GM12865 (cell line): Measurements from ENCODE around the gene PDE4A.
A peak's percentile ranks its signal among the peaks of the same experiment; 100 is the strongest.

Experiments used
- DNase-seq: peaks from one replicate; pipeline ENCODE4 v3.0.0; 2010; ENCODE audit warnings: low read depth
- H3K4me3 ChIP-seq: 2 replicates; pipeline ENCODE4 v1.5.1; 2011; ENCODE audit warnings: mild to moderate bottlenecking, low read depth, low read length, control low read depth
- CTCF ChIP-seq: IDR thresholded peaks from 2 replicates; pipeline ENCODE4 v1.5.1; 2011; ENCODE audit warnings: low read length, control low read depth, low read depth, inconsistent platforms; ENCODE audit not compliant: insufficient read depth; ENCODE audit errors: missing control alignments

PDE4A gene

DNA sequence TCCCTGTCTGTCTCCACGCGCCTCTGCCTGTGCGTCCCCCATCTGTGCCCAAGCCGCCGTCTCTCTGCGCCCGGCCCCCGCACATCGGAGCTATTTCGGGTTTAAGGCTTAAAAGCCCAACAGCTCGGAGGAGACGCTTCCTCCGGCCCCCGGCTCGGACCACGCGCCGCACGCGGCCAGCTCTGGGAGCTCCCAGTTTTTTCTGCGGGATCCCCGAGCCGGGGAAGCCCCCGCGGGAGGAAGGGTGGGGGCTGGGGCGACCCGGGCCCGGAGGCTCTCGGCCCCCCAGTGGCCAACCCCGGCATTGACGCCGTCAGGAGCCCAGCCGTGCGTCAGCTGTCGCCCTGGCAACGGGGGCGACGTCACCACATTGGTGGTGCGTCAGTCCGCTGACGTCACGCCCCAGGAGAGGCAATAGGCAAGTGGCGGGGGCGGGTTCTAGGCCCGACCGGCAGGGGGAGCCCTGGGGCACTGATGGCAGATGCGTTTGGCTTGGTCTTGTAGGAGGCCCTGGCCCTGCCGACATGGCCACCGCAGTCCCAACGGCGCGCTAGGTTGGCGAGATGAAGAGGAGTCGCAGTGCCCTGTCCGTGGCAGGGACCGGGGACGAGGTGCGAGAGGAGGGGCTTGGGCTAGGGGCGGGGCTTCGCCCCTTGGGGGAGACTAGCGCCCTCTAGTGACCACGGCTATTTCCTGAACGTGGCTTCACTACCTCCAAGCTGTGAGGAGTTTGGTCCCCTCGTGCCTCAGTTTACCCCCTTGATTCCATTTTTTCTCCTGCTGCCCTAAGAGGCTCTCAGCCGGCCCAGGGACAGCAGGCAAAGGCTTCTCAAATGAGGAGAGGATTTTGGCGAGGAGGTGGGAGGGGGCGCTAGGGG is 3.7 kb upstream of the PDE4A start:
- peak; percentile 93 for DNase-seq
- H3K4me3 ChIP-seq, result peak overlapping the region; percentile 53
- peak; percentile 83 for TF ChIP-seq CTCF

DNA sequence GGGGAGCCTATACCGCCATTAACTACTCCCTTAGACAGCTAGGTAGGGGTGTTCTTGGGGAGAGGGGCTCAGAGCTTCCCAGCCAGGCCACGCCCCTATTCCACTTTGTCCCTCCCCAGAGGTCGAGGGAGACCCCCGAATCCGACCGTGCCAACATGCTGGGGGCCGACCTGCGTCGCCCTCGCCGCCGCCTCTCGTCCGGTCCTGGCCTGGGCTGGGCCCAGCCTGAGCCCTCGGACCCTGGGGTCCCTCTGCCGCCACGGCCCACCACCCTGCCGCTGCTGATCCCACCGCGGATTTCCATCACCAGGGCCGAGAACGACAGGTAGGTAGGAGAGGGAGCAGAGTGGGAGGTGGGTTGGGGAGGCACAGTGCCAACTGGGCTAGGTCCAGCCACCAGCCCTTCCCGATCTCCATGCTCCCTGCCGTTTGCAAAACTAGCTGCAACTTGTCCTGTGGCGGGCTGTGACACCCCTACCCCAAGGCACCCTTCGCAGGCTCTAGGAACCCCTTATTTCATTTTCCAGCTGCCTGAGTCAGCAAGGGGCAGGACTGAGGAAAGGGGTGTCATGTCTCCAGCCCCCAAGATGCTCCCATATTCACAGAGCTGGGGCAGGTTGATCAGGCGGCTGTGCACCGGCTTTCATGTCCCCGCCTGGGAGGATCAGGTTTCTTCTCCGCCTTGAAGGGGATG is 2.6 kb upstream of the PDE4A start:
- H3K4me3 ChIP-seq, result no peak overlapping the region
- TF ChIP-seq CTCF, result no peak
- DNase-seq, result no peak

GRCh38 chr19:10418235-10418484 is 2.2 kb upstream of the PDE4A start:
- H3K4me3 ChIP-seq, result no peak overlapping the region
- TF ChIP-seq CTCF, result no peak
- no peak for DNase-seq

DNA sequence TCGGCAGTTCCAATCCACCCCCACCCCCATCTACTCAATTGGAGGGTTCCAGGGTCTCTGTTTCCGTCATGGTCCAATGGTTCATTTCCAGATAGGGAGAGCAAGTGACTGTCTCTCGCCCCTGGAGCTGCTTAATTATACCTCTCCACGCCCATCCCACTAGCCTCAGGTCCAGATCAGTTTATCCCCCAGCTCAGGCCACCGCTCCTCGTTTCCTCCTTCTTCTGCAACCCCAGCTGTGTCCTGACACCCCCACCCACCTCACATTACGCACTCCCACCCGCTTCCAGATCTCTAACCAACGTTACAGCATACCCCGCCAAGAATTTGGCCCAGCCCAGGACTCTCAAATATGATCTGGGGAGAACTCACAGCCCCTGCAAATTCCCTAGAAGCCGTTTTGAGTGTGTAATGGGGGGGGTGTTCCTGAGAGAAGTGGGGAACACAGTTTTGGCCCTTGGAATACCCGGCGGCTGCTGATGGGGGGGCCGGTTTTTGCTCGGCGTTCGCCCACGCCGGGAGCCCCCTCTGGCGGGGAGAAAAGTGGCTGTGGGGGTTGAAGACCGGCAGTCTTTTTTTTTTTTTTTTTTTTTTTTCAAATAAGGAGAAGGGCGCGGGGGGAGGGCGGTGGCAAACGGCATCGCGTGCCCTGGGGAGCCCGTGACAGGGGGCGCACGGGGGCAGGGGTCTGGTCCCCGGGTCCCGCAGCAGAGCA is 1.7 kb upstream of the PDE4A start:
- no peak for DNase-seq
- peak; percentile 8 for TF ChIP-seq CTCF
- H3K4me3 ChIP-seq, result peak overlapping the region; percentile 42

GRCh38 chr19:10419200-10419645 is 1.1 kb upstream of the PDE4A start:
- peak overlapping the region; percentile 42 for H3K4me3 ChIP-seq
- TF ChIP-seq CTCF, result no peak
- no peak for DNase-seq

DNA sequence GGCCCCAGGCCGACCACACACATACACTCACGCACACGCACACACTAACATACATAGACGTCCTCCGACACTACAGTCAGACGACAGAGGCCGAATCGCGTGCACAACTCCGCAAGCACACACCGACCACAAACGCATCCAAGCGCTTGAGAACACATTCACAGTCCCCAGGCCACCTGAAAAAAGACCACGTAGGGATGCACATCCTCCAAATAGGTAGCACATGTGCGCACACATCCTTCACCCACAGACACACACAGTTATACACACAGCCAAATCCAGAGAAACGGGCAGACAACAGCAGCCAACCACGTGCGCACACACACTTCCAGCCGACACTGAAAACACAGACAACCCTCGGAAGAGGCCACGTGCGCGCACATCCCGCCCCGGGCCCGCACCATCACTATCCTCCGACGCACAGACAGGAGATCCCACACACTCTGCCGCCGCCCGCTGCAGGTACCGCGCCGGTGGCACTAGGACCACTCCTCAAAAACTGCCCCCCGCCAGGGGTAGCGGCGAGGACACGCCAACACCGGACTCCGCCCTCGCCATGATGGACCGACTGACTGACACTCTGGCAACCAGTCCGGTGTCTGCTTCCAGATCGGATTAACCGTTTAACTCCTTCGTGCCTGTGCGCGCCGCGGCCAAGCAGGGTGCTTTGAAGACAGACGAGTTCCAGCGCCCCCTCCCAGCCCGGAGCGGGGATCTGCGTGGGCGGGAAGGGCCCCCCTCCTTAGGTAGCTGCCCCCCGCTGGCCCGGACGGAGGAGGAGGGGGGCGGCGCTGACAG is 493 bp upstream of the PDE4A start:
- peak overlapping the region; percentile 42 for H3K4me3 ChIP-seq
- no peak for TF ChIP-seq CTCF
- peak; percentile 73 for DNase-seq
